ENCODE data around the gene RPS18. TPM values are rescaled to one million over a fixed set of nuclear protein-coding genes. Genes with fewer than 3 reads are reported as not detected.

Gene RPS18
- total RNA-seq, 1 donor from 2014 or later, result 3,296 TPM

DNA sequence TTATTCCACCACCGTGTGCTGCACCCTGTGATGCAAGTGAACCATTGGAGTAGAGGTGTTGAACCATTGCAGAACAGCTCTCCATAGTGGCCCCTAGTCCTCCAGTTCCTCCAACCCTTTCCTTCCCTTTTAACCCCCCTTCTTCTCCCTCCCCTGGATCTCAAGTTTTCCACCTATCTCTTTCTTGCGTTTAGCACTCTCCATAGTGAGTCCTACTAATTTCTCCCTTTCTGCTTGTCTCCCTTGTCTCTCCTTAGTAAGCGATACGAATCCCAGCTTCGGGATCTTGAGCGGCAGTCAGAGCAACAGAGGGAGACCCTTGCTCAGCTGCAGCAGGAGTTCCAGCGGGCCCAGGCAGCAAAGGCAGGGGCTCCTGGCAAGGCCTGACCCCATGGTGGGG is 18.6 kb downstream of the RPS18 start:
- Histone ChIP-seq H3K27ac (no peak overlapping the region), H3K4me1 (peaks cover 28% of the 10 kb centered on the region), H3K4me3 (peak overlapping the region; percentile 63 to 81), H3K36me3 (peaks cover 0 to 31% of the 10 kb centered on the region in 2 donors), H3K9me3 (no peaks in the 10 kb centered on the region), H3K27me3 (no peaks in the 10 kb centered on the region)
- no peak for DNase-seq (ENCODE audit: extremely low spot score in 2 of 2)
- TF ChIP-seq POLR2A (IDR thresholded peaks at IDR 0.05), result no peak
- TF ChIP-seq, protein P1, sequence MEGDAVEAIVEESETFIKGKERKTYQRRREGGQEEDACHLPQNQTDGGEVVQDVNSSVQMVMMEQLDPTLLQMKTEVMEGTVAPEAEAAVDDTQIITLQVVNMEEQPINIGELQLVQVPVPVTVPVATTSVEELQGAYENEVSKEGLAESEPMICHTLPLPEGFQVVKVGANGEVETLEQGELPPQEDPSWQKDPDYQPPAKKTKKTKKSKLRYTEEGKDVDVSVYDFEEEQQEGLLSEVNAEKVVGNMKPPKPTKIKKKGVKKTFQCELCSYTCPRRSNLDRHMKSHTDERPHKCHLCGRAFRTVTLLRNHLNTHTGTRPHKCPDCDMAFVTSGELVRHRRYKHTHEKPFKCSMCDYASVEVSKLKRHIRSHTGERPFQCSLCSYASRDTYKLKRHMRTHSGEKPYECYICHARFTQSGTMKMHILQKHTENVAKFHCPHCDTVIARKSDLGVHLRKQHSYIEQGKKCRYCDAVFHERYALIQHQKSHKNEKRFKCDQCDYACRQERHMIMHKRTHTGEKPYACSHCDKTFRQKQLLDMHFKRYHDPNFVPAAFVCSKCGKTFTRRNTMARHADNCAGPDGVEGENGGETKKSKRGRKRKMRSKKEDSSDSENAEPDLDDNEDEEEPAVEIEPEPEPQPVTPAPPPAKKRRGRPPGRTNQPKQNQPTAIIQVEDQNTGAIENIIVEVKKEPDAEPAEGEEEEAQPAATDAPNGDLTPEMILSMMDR (IDR thresholded peaks at IDR 0.05), result no peak
- TF ChIP-seq POLR2AphosphoS5 (IDR thresholded peaks at IDR 0.05; ENCODE audit: insufficient read depth in 1 of 2, low read depth in 1 of 2), result no peak
- intact Hi-C loops (cut with DNase I), result no loop called here

DNA sequence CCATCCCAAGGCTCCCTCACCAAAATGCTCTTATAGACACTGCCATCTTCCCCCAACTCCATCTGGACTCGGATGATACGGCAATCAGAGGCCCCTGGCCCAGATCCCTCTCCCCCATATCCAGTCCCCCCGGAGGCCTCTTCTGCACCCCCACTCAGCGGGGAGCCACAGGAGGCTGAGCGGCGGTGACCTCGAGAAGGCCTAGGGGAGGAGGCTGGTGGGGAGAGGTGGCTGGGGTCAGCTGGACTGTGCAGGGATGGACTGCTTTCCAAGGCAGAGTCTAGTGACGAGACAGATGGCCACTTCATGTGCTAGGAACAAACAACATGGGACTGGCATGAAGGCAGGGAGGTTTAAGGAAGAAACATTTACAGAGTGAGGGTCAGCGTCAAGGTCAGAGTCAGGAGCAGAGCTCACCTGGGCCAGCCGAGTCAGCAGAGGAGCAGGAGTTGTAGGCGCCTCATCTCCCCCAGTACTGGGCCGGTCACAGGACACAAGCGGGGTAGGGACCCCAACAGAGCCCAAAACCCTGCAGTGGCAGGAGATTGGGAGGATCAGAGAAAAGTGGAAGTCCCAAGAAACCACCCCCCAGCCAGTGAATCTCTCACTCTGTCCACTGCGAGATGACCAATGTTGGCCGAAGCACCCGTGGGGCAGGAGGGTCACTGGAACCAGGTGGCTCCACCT is 21.3 kb downstream of the RPS18 start:
- H3K4me1 ChIP-seq, result peaks cover 36% of the 10 kb centered on the region
- H3K36me3 ChIP-seq, result peaks cover 0 to 45% of the 10 kb centered on the region in 2 donors
- H3K4me3 ChIP-seq, result no peak overlapping the region
- no peak overlapping the region for H3K27ac ChIP-seq
- intact Hi-C loops (cut with DNase I), result no loop called here
- no peaks in the 10 kb centered on the region for H3K9me3 ChIP-seq
- TF ChIP-seq POLR2A (IDR thresholded peaks at IDR 0.05), result no peak
- TF ChIP-seq, protein P1 (IDR thresholded peaks at IDR 0.05), result no peak
- no peak for TF ChIP-seq POLR2AphosphoS5 (IDR thresholded peaks at IDR 0.05; ENCODE audit: insufficient read depth in 1 of 2, low read depth in 1 of 2)
- no peak for DNase-seq (ENCODE audit: extremely low spot score in 2 of 2)
- no peaks in the 10 kb centered on the region for H3K27me3 ChIP-seq

DNA sequence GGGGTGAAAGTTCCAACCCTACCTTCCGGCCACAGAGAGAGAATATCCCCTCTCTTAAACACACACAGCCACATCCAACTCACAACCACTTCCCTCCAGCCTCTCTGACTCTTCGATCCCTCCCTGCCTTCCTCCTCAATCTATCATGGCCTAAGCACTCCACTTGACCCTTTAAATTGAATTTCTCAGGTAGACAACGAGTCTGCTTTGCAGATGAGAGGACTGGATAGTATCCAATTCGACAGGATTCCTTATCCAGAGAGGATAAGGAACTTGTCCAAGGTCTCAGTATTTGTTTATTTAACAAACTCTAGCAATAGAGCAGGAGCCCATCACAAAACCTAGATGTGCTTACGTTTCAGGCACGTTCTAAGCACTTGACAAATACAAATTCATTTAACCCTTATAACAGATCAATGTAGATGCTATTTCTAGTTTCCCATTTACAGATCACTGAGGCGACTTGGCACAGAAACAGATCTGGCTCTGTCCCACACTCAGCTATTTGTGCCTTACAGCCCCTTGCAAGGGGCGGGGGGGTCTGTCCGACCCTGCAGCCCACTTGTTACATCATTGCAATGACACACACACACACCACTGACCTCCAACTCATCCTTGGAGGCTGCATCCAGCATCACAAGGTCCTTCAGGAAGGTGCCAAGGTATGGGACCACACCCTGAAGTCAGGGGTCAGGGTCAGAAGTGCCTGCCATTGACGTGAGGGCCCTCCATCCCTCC is 22.4 kb downstream of the RPS18 start:
- Histone ChIP-seq H3K4me3 (no peak overlapping the region), H3K27ac (no peak overlapping the region), H3K4me1 (peaks cover 31% of the 10 kb centered on the region), H3K27me3 (no peaks in the 10 kb centered on the region), H3K36me3 (peaks cover 0 to 45% of the 10 kb centered on the region in 2 donors), H3K9me3 (no peaks in the 10 kb centered on the region)
- intact Hi-C loops (cut with DNase I), result no loop called here
- no peak for DNase-seq (ENCODE audit: extremely low spot score in 2 of 2)
- TF ChIP-seq, protein P1 (IDR thresholded peaks at IDR 0.05), result no peak
- TF ChIP-seq POLR2AphosphoS5 (IDR thresholded peaks at IDR 0.05; ENCODE audit: insufficient read depth in 1 of 2, low read depth in 1 of 2) (no peak), POLR2A (IDR thresholded peaks at IDR 0.05) (no peak)

DNA sequence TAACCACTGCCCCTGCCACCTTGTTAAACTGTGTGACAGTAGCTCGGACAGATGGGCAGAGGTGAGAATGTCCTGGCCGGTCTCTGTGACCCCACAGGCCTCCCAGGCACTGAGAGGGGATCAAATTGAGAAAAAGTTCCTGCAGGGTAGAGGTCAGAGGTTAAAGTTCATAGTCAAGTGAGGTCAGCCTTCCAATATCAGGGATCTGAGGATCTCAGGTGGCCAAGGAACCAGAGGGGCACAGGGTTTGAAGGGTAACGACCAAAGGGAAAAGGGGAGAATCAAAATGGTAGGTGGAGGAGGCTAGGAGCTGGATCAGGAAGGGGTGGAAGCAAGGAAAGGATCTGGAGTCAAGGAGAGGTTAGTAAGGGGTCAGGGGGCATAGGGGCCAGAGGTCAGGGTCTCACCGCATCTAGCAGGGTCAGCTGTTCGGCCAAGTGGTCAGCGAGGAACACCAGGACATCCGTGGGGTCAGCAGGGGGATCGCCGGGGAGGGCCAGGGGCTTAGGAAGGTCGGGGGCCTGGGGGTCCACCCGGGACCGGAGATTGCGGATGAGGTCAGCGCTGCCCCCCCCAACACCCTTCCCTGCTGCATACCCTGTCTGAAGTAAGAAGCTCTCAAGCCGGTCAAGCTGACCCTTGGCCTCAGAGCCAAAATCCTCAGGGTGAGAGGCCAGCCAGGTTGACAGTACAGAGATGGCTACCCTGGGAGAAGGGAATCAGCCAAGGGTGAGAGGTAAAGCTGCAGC is 23.9 kb downstream of the RPS18 start:
- Histone ChIP-seq H3K36me3 (peaks cover 0 to 45% of the 10 kb centered on the region in 2 donors), H3K27ac (no peak overlapping the region), H3K9me3 (no peaks in the 10 kb centered on the region), H3K4me3 (no peak overlapping the region), H3K27me3 (no peaks in the 10 kb centered on the region), H3K4me1 (peaks cover 30% of the 10 kb centered on the region)
- DNase-seq (ENCODE audit: extremely low spot score in 2 of 2), result no peak
- intact Hi-C loops (cut with DNase I), result no loop called here
- no peak for TF ChIP-seq POLR2AphosphoS5 (IDR thresholded peaks at IDR 0.05; ENCODE audit: insufficient read depth in 1 of 2, low read depth in 1 of 2)
- TF ChIP-seq POLR2A (IDR thresholded peaks at IDR 0.05), result no peak
- TF ChIP-seq, protein P1 (IDR thresholded peaks at IDR 0.05), result no peak

Data from vagina (tissue), 2 donors.